Ovary (tissue), 3 donors: ENCODE measurements around the gene ATP8A1.

ENCODE experiments used
- CTCF ChIP-seq, 3 donors: fragments of 450-650 bp in 2 of 3; fragments of 200-600 bp in 1 of 3; IDR thresholded peaks; one replicate each; pipeline versions ENCODE4 v1.5.1 to v1.8.0; 2016 to 2022; ENCODE audit warnings: antibody characterized with exemption in 3 of 3, mild to moderate bottlenecking in 1 of 3
- POLR2A ChIP-seq: fragments of 450-650 bp; IDR thresholded peaks from one replicate; pipeline ENCODE4 v1.6.1; 2017; ENCODE audit warnings: antibody characterized with exemption, mild to moderate bottlenecking, moderate library complexity
- donor health status: DM: no; HTN: no; CAD: no.

GRCh38 chr4:42454755-42455420, 202.0 kb downstream of the ATP8A1 start:
- TF ChIP-seq POLR2A (no peak), CTCF (IDR thresholded peaks at IDR 0.05) (no peak)
